ENCODE data around the gene HMCN2. TPM values are rescaled to one million over a fixed set of nuclear protein-coding genes. Genes with fewer than 3 reads are reported as not detected.

HMCN2 gene
- total RNA-seq, 1 donor from 2014 or later = not detected

GRCh38 chr9:130298662-130299279 lies 33.2 kb downstream of the HMCN2 start:
- Histone ChIP-seq H3K27me3 (ENCODE audit: control insufficient read depth, insufficient read depth, low read length) (peaks cover 12% of the 10 kb centered on the region), H3K4me3 (ENCODE audit: low read depth, low read length) (no peak overlapping the region), H3K36me3 (ENCODE audit: control insufficient read depth, insufficient read depth, low read length) (no peaks in the 10 kb centered on the region)
- TF ChIP-seq, protein P1, sequence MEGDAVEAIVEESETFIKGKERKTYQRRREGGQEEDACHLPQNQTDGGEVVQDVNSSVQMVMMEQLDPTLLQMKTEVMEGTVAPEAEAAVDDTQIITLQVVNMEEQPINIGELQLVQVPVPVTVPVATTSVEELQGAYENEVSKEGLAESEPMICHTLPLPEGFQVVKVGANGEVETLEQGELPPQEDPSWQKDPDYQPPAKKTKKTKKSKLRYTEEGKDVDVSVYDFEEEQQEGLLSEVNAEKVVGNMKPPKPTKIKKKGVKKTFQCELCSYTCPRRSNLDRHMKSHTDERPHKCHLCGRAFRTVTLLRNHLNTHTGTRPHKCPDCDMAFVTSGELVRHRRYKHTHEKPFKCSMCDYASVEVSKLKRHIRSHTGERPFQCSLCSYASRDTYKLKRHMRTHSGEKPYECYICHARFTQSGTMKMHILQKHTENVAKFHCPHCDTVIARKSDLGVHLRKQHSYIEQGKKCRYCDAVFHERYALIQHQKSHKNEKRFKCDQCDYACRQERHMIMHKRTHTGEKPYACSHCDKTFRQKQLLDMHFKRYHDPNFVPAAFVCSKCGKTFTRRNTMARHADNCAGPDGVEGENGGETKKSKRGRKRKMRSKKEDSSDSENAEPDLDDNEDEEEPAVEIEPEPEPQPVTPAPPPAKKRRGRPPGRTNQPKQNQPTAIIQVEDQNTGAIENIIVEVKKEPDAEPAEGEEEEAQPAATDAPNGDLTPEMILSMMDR (IDR thresholded peaks at IDR 0.05; ENCODE audit: insufficient read depth, low read length, poor library complexity, severe bottlenecking) = no peak
- no peak for DNase-seq (ENCODE audit: low read depth)

- TF ChIP-seq, protein P1 (IDR thresholded peaks at IDR 0.05; ENCODE audit: insufficient read depth, low read length, poor library complexity, severe bottlenecking) = no peak
- Histone ChIP-seq H3K4me3 (ENCODE audit: low read depth, low read length) (no peak overlapping the region), H3K27me3 (ENCODE audit: control insufficient read depth, insufficient read depth, low read length) (peaks cover 17% of the 10 kb centered on the region), H3K36me3 (ENCODE audit: control insufficient read depth, insufficient read depth, low read length) (no peaks in the 10 kb centered on the region)
- DNase-seq (ENCODE audit: low read depth) = no peak
These were observed 34.4 kb downstream of the HMCN2 start for GRCh38 chr9:130299785-130300615.

DNA sequence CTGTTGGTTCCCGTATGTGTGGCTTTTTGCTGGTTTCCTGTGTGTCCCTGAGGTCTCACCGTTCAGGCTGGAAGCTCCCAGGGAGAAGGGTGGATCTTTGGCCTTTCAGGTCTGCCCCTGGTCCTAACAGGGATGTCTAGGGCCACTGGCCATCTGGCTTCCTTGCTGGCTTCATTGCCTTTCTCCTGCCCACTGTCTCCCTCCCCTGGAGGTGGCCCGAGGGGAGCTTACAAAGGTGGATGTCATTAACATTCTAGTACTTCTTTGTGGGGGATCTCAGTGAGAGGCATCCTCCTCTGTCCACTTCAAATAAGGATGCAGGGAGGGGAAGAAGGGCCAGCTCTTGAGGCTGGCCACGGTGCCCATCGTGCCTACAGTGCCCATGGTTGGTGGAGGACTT lies 35.2 kb downstream of the HMCN2 start:
- Histone ChIP-seq H3K4me3 (ENCODE audit: low read depth, low read length) (no peak overlapping the region), H3K36me3 (ENCODE audit: control insufficient read depth, insufficient read depth, low read length) (no peaks in the 10 kb centered on the region), H3K27me3 (ENCODE audit: control insufficient read depth, insufficient read depth, low read length) (peaks cover 21% of the 10 kb centered on the region)
- DNase-seq (ENCODE audit: low read depth) = no peak
- TF ChIP-seq, protein P1 (IDR thresholded peaks at IDR 0.05; ENCODE audit: insufficient read depth, low read length, poor library complexity, severe bottlenecking) = no peak

- no peak for DNase-seq (ENCODE audit: low read depth)
- TF ChIP-seq, protein P1 (IDR thresholded peaks at IDR 0.05; ENCODE audit: insufficient read depth, low read length, poor library complexity, severe bottlenecking) = no peak
- Histone ChIP-seq H3K36me3 (ENCODE audit: control insufficient read depth, insufficient read depth, low read length) (no peaks in the 10 kb centered on the region), H3K27me3 (ENCODE audit: control insufficient read depth, insufficient read depth, low read length) (peaks cover 23% of the 10 kb centered on the region), H3K4me3 (ENCODE audit: low read depth, low read length) (no peak overlapping the region)
These were observed 36.1 kb downstream of the HMCN2 start for GRCh38 chr9:130301483-130302286.

DNA sequence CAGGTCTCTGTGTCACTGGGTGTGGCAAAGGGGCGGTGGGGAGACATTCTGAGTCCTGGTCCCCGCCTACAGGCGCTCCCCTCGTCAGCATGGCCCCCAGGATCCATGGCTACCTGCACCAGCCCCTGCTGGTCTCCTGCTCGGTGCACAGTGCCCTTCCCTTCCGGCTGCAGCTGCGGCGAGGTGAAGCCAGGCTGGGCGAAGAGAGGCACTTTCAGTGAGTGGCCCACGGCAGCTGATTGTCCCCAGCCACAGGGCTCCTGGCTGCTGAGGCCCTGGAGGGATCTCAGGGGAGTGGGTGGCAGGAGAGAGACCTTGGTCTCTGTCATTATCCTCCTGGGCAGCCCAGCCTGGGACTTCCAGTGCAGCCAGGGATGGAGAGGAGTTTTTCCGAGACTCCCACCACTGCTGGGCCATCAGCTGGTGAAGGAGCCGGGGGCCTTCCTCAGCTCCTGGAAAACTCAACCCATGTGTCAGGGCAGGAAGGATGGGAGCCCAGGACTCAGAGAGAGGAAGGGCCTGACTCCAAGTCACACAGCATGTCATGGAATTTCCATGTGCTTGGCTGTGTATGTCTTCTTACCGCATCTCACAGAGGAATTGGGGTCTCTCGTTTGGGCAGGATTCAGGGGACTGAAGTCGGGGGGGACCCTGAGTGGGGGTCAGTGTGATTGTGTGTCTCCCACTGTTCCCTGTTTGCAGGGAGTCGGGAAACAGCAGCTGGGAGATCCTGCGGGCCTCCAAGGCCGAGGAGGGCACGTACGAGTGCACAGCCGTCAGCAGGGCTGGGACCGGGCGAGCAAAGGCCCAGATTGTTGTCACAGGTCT lies 37.4 kb downstream of the HMCN2 start:
- TF ChIP-seq, protein P1 (IDR thresholded peaks at IDR 0.05; ENCODE audit: insufficient read depth, low read length, poor library complexity, severe bottlenecking) = no peak
- no peak for DNase-seq (ENCODE audit: low read depth)
- H3K27me3 ChIP-seq (ENCODE audit: control insufficient read depth, insufficient read depth, low read length) = peaks cover 27% of the 10 kb centered on the region
- no peaks in the 10 kb centered on the region for H3K36me3 ChIP-seq (ENCODE audit: control insufficient read depth, insufficient read depth, low read length)
- no peak overlapping the region for H3K4me3 ChIP-seq (ENCODE audit: low read depth, low read length)

Measured in kidney epithelial cell (primary cell).